Tibial artery (tissue), 4 donors: ENCODE results near the gene TMEM127.

Experiments
- DNase-seq, 2 donors: peaks; one replicate each; pipeline ENCODE4 v3.0.0-alpha.2; 2019
- H3K27ac ChIP-seq, 2 donors: fragments of 200-600 bp; sonication (generic) in 1 of 2; 1 replicate in 1 of 2; 2 replicates in 1 of 2; pipeline ENCODE4 v1.5.1; 2018 to 2019; ENCODE audit warnings: mild to moderate bottlenecking in 1 of 2
- H3K27me3 ChIP-seq, 2 donors: fragments of 200-600 bp; sonication (generic) in 1 of 2; one replicate each; pipeline versions ENCODE4 v1.5.1 to v1.6.0; 2016 to 2019
- H3K36me3 ChIP-seq, 3 donors: fragments of 200-600 bp; sonication (generic) in 2 of 3; one replicate each; pipeline ENCODE4 v1.5.1; 2016 to 2019; ENCODE audit warnings: mild to moderate bottlenecking in 2 of 3
- H3K4me1 ChIP-seq, 4 donors: fragments of 200-600 bp; sonication (generic) in 2 of 4; 1 replicate in 3 of 4; 2 replicates in 1 of 4; pipeline ENCODE4 v1.5.1; 2016 to 2019
- H3K4me3 ChIP-seq, 2 donors: fragments of 200-600 bp; sonication (generic) in 1 of 2; 1 replicate in 1 of 2; 2 replicates in 1 of 2; pipeline ENCODE4 v1.5.1; 2018 to 2019; ENCODE audit warnings: mild to moderate bottlenecking in 2 of 2
- H3K9me3 ChIP-seq, 3 donors: fragments of 200-600 bp; sonication (generic) in 1 of 3; one replicate each; pipeline ENCODE4 v1.5.1; 2016 to 2019
- CTCF ChIP-seq, 2 experiments: fragments of 200-600 bp in 1 of 2; fragments of 450-650 bp in 1 of 2; IDR thresholded peaks; one replicate each; pipeline ENCODE4 v1.5.1; 2017 to 2019; ENCODE audit warnings: antibody characterized with exemption in 2 of 2, mild to moderate bottlenecking in 1 of 2, moderate library complexity in 1 of 2
- intact Hi-C: fragments of 100-400 bp; cut with DNase I; formaldehyde crosslinking; loops from one replicate; pipeline ENCODE4 v1.15.0; 2023; ENCODE audit warnings: low total_unique reads

TMEM127 gene

GRCh38 chr2:96239745-96240264 is 26.0 kb downstream of the TMEM127 start:
- Histone ChIP-seq H3K4me3 (no peak overlapping the region), H3K4me1 (no peaks in the 10 kb centered on the region), H3K27me3 (no peaks in the 10 kb centered on the region), H3K27ac (no peak overlapping the region), H3K9me3 (no peaks in the 10 kb centered on the region), H3K36me3 (peaks cover 0 to 11% (median 10%) of the 10 kb centered on the region in 3 donors)
- no peak for TF ChIP-seq CTCF (IDR thresholded peaks at IDR 0.05)
- DNase-seq, result no peak
- intact Hi-C loops, result no loop called here

- Histone ChIP-seq H3K36me3 (peaks cover 0 to 11% (median 10%) of the 10 kb centered on the region in 3 donors), H3K27ac (no peak overlapping the region), H3K4me3 (no peak overlapping the region), H3K4me1 (no peaks in the 10 kb centered on the region), H3K27me3 (no peaks in the 10 kb centered on the region), H3K9me3 (no peaks in the 10 kb centered on the region)
- TF ChIP-seq CTCF (IDR thresholded peaks at IDR 0.05), result no peak
- no peak for DNase-seq
- intact Hi-C loops, result no loop called here
Measured at GRCh38 chr2:96239091-96239490, 26.7 kb downstream of the TMEM127 start.

GRCh38 chr2:96238266-96238665 is 27.5 kb downstream of the TMEM127 start:
- DNase-seq, result no peak
- intact Hi-C loops, result no loop called here

GRCh38 chr2:96236882-96237281 is 28.9 kb downstream of the TMEM127 start:
- TF ChIP-seq CTCF (IDR thresholded peaks at IDR 0.05), result no peak
- no peaks in the 10 kb centered on the region for H3K27me3 ChIP-seq
- DNase-seq, result no peak

More at GRCh38 chr2:96238266-96238665, 27.5 kb downstream of the TMEM127 start:
- TF ChIP-seq CTCF (IDR thresholded peaks at IDR 0.05), result no peak
- Histone ChIP-seq H3K27me3 (no peaks in the 10 kb centered on the region), H3K36me3 (peaks cover 0 to 11% (median 10%) of the 10 kb centered on the region in 3 donors), H3K27ac (no peak overlapping the region), H3K4me1 (no peaks in the 10 kb centered on the region), H3K9me3 (no peaks in the 10 kb centered on the region), H3K4me3 (no peak overlapping the region)

GRCh38 chr2:96233880-96234316 is 31.9 kb downstream of the TMEM127 start:
- Histone ChIP-seq H3K4me1 (no peaks in the 10 kb centered on the region), H3K27ac (no peak overlapping the region), H3K9me3 (no peaks in the 10 kb centered on the region), H3K27me3 (no peaks in the 10 kb centered on the region), H3K36me3 (no peaks in the 10 kb centered on the region), H3K4me3 (no peak overlapping the region)
- intact Hi-C loops, result no loop called here
- TF ChIP-seq CTCF (IDR thresholded peaks at IDR 0.05), result no peak
- no peak for DNase-seq

More at GRCh38 chr2:96236882-96237281, 28.9 kb downstream of the TMEM127 start:
- Histone ChIP-seq H3K4me3 (no peak overlapping the region), H3K4me1 (no peaks in the 10 kb centered on the region), H3K27ac (no peak overlapping the region), H3K36me3 (peaks cover 0 to 11% (median 10%) of the 10 kb centered on the region in 3 donors), H3K9me3 (no peaks in the 10 kb centered on the region)
- intact Hi-C loops, result no loop called here

- H3K9me3 ChIP-seq, result no peaks in the 10 kb centered on the region
- intact Hi-C loops, result no loop called here
- no peak for DNase-seq
- no peak overlapping the region for H3K27ac ChIP-seq
- H3K4me3 ChIP-seq, result no peak overlapping the region
- H3K4me1 ChIP-seq, result no peaks in the 10 kb centered on the region
- no peaks in the 10 kb centered on the region for H3K36me3 ChIP-seq
- no peaks in the 10 kb centered on the region for H3K27me3 ChIP-seq
- no peak for TF ChIP-seq CTCF (IDR thresholded peaks at IDR 0.05)
Measured at GRCh38 chr2:96233436-96233835, 32.4 kb downstream of the TMEM127 start.
